ENCODE measurements around the gene CRLF2. TPM values are rescaled to one million over a fixed set of nuclear protein-coding genes. Genes with fewer than 3 reads are reported as not detected.

The CRLF2 gene
- total and polyA plus RNA-seq, 2 of the 8 experiments (the other 6 are each of a cell fraction or from before 2014, with no cell fraction given), result 0.06 TPM; not detected in 1

GRCh38 chrX:1246816-1247215, 34.4 kb upstream of the CRLF2 start (continued):
- no peak for TF ChIP-seq SP2 (IDR thresholded peaks at IDR 0.05; ENCODE audit: low read length)
- TF ChIP-seq POU5F1 (IDR thresholded peaks at IDR 0.05; ENCODE audit: low read depth, low read length), result 0 out of 2 replicates have a peak, but pooled peaks have one; percentile 9
- no peak for TF ChIP-seq CHD2 (IDR thresholded peaks at IDR 0.05; ENCODE audit: low read length)
- no peak for TF ChIP-seq TBP (IDR thresholded peaks at IDR 0.05; ENCODE audit: low read depth, low read length)
- TF ChIP-seq MAFK (IDR thresholded peaks at IDR 0.05; ENCODE audit: low read depth, low read length), result peak; percentile 71
- TF ChIP-seq TAF1 (IDR thresholded peaks at IDR 0.05; ENCODE audit: low read depth, low read length), result 0 out of 2 replicates have a peak, but pooled peaks have one; percentile 25
